Prostate gland (tissue), 2 donors: ENCODE measurements around the gene FAM174C. TPM values are rescaled to one million over a fixed set of nuclear protein-coding genes. Genes with fewer than 3 reads are reported as not detected.

Source experiments
- DNase-seq: peaks from one replicate; pipeline ENCODE4 v3.0.0-alpha.2; 2019; ENCODE audit warnings: low spot score
- H3K27ac ChIP-seq, 2 donors: fragments of 200-600 bp; sonication (generic); 2 replicates each; pipeline ENCODE4 v1.5.1; 2017 to 2019
- H3K27me3 ChIP-seq: fragments of 200-600 bp; sonication (generic); replicated peaks from 2 replicates; pipeline ENCODE4 v1.5.1; 2019; ENCODE audit not compliant: insufficient read depth
- H3K36me3 ChIP-seq, 2 donors: fragments of 200-600 bp; sonication (generic); 1 replicate in 1 of 2; 2 replicates in 1 of 2; pipeline versions ENCODE4 v1.5.1 to v1.8.1; 2017 to 2019
- H3K4me1 ChIP-seq: fragments of 200-600 bp; sonication (generic); replicated peaks from 2 replicates; pipeline ENCODE4 v1.5.1; 2019
- H3K4me3 ChIP-seq, 2 donors: fragments of 200-600 bp; sonication (generic); 2 replicates each; pipeline ENCODE4 v1.5.1; 2017 to 2019
- H3K9me3 ChIP-seq: fragments of 200-600 bp; sonication (generic); 2 replicates; pipeline ENCODE4 v1.5.1; 2017
- POLR2A ChIP-seq: fragments of 450-650 bp; IDR thresholded peaks from one replicate; pipeline ENCODE4 v1.6.1; 2016; ENCODE audit warnings: antibody characterized with exemption, mild to moderate bottlenecking
- POLR2AphosphoS5 ChIP-seq: sonication (generic); formaldehyde crosslinking; IDR thresholded peaks from one replicate; pipeline ENCODE4 v1.6.1; 2017; ENCODE audit warnings: antibody characterized with exemption
- WGBS: methylation state at CpG from one replicate; pipeline ENCODE4 v1.1.5; 2018; 5-methylcytosine and 5-hydroxymethylcytosine counted together
- intact Hi-C: fragments of 100-400 bp; cut with DNase I; formaldehyde crosslinking; loops from one replicate; pipeline ENCODE4 v1.14.2; 2022
- total RNA-seq, 2 donors: library from RNA; depleted of rRNA; stranded (reverse); fragments of >200 nt; gene quantifications; one replicate each; pipeline ENCODE4 v1.1.0, GENCODE V29; 2016
- TF ChIP-seq, protein P1 (sequence below), 4 experiments: fragments of 200-600 bp in 2 of 4; fragments of 450-650 bp in 2 of 4; sonication (generic) in 2 of 4; IDR thresholded peaks; 1 replicate in 3 of 4; 2 replicates in 1 of 4; pipeline ENCODE4 v1.5.1; 2016 to 2019; ENCODE audit warnings: antibody characterized with exemption in 4 of 4, mild to moderate bottlenecking in 2 of 4, moderate library complexity in 2 of 4

FAM174C gene
- total RNA-seq, 2 donors from 2014 or later, result 95.1 to 98.7 TPM

- Histone ChIP-seq H3K36me3 (peaks cover 0 to 2% of the 10 kb centered on the region in 2 donors), H3K4me3 (no peak overlapping the region), H3K4me1 (peaks cover 2% of the 10 kb centered on the region), H3K27me3 (no peaks in the 10 kb centered on the region), H3K27ac (no peak overlapping the region), H3K9me3 (no peaks in the 10 kb centered on the region)
- 78% methylated on average over 15 of the region's 15 CpGs for WGBS
- TF ChIP-seq, protein P1, sequence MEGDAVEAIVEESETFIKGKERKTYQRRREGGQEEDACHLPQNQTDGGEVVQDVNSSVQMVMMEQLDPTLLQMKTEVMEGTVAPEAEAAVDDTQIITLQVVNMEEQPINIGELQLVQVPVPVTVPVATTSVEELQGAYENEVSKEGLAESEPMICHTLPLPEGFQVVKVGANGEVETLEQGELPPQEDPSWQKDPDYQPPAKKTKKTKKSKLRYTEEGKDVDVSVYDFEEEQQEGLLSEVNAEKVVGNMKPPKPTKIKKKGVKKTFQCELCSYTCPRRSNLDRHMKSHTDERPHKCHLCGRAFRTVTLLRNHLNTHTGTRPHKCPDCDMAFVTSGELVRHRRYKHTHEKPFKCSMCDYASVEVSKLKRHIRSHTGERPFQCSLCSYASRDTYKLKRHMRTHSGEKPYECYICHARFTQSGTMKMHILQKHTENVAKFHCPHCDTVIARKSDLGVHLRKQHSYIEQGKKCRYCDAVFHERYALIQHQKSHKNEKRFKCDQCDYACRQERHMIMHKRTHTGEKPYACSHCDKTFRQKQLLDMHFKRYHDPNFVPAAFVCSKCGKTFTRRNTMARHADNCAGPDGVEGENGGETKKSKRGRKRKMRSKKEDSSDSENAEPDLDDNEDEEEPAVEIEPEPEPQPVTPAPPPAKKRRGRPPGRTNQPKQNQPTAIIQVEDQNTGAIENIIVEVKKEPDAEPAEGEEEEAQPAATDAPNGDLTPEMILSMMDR (IDR thresholded peaks at IDR 0.05), result no peak
- no peak for TF ChIP-seq POLR2A
- TF ChIP-seq POLR2AphosphoS5, result no peak
- intact Hi-C loops, result no loop called here
- DNase-seq, result no peak
Measured at GRCh38 chr19:1231729-1232637, 43.3 kb upstream of the FAM174C start.

DNA sequence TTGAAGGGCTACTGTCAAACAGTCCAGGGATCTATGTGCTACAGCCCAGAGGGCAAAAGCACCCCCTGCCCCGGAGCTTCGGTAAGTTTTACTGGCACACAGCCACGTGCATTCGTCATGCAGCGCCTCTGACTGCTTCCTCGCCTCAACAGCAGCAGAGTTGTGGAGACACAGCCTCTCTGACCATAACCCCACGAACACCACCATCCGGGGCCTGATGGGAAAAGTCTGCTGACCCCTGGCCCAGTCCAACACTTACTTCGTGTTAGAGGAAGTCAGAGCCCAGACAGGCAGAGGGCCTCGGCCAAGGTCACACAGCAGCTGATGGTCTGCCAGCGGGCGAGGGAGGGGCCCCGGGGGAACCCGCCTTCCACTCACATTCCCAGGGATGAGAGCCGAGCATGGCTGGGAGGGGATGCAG lies 42.7 kb upstream of the FAM174C start:
- H3K27ac ChIP-seq, result no peak overlapping the region
- H3K4me1 ChIP-seq, result peaks cover 6% of the 10 kb centered on the region
- no peaks in the 10 kb centered on the region for H3K36me3 ChIP-seq
- no peaks in the 10 kb centered on the region for H3K9me3 ChIP-seq
- H3K27me3 ChIP-seq, result no peaks in the 10 kb centered on the region
- no peak for DNase-seq
- no peak overlapping the region for H3K4me3 ChIP-seq
- intact Hi-C loops, result no loop called here
- TF ChIP-seq, protein P1 (IDR thresholded peaks at IDR 0.05), result no peak
- WGBS, result 38% methylated on average over 15 of the region's 15 CpGs

- no peak for DNase-seq
- intact Hi-C loops, result no loop called here
- H3K36me3 ChIP-seq, result no peaks in the 10 kb centered on the region
- TF ChIP-seq POLR2A (no peak), POLR2AphosphoS5 (no peak)
- TF ChIP-seq, protein P1 (IDR thresholded peaks at IDR 0.05), result no peak
- 88% methylated on average over 16 of the region's 24 CpGs for WGBS
- no peak overlapping the region for H3K4me3 ChIP-seq
- H3K27ac ChIP-seq, result no peak overlapping the region
- no peaks in the 10 kb centered on the region for H3K27me3 ChIP-seq
- peaks cover 6% of the 10 kb centered on the region for H3K4me1 ChIP-seq
- H3K9me3 ChIP-seq, result no peaks in the 10 kb centered on the region
Measured at GRCh38 chr19:1233115-1233667, 42.1 kb upstream of the FAM174C start.

DNA sequence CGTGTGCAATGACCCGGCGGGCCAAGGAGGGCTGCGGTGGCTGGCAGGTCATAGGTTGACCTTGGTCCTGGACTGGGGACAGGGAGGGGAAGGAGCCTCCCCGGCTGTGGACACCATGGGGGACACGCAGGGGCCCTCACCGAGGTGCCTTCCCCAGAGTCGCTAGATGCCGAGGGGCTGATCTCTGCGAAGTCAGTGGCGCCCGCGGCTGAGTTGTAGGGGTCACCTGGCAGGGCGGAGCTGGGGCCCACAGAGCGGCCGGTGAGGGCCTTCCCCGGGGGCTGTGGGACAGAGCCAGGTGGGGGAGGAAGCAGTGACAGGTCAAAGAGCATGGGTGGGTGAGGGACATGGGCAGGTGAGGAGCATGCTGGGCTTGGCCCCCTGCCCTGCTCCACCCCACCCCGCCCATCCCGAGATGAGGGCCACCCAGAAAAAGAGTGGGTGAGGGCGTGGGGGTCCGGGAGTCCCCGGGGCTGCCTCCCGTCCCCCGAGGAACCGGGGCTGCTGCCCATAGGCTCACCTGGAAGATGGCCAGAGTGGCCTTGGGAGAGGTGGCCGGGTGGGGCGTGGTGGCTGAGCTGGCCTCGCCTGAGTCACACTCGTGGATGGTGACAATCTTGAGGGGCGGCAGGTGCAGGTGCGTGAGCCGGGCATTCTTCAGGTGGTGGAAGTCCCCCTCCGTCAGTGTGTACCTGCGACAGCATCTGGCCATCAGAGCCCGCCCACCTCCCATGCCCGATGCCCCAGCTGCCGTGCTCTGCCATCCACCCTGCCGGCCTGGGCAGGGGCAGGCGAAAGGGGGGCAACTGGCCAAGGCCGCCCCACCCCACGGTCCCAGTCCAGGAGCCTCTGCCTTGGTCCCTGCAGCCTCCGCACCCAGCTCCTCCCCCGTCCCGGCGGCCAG lies 41.0 kb upstream of the FAM174C start:
- H3K4me3 ChIP-seq, result no peak overlapping the region
- WGBS, result 94% methylated on average over 43 of the region's 45 CpGs
- intact Hi-C loops, result no loop called here
- peaks cover 6% of the 10 kb centered on the region for H3K4me1 ChIP-seq
- H3K27ac ChIP-seq, result no peak overlapping the region
- H3K9me3 ChIP-seq, result no peaks in the 10 kb centered on the region
- no peaks in the 10 kb centered on the region for H3K27me3 ChIP-seq
- no peaks in the 10 kb centered on the region for H3K36me3 ChIP-seq
- TF ChIP-seq POLR2A (no peak), POLR2AphosphoS5 (no peak)
- TF ChIP-seq, protein P1 (IDR thresholded peaks at IDR 0.05), result no peak
- DNase-seq, result no peak
